Kasumi-1 (cell line): Measurements from ENCODE around the gene FDPS.
"Not testable (repeated sequence)": the region's sequence is repeated elsewhere in the genome, so short reads cannot be mapped to it uniquely, and the experiment has no call there.

Experiments used
- DNase-seq, 2 experiments: peaks; one replicate each; lab custom pipeline; 2025; lab: John Stamatoyannopoulos, UW

Gene FDPS

DNA sequence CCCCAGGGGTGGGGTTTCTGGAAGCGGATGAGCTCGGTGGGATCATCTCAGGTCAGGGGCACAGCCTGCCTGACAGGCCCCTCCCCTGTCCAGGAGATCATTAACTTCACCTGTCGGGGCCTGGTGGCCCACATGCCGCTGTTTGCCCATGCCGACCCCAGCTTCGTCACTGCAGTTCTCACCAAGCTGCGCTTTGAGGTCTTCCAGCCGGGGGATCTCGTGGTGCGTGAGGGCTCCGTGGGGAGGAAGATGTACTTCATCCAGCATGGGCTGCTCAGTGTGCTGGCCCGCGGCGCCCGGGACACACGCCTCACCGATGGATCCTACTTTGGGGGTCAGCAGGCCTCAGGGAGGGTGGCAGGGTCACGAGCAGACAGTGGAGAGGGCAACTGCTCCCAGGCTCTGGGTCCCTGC lies 23.0 kb upstream of the FDPS start:
- DNase-seq = no peak

DNA sequence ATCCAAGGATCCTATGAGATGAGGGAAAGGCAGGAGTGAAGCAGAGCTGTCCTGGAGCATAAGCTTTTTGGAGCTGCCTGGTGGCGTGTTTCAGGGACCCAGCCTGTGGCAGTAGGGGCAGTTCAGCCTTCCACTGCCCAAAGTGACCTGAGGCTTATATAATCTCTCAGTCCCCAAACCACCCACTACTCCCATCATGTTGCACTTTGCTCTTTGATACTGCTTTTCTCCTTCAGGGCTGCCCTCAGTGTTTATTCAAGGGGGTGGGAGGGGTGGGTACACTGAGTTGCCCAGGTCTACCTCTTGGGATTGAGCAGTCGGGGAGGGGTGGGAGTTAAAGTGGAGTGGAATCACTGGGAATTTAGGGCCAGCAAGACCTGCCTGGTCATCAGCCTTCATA lies 22.1 kb upstream of the FDPS start:
- no peak for DNase-seq

DNA sequence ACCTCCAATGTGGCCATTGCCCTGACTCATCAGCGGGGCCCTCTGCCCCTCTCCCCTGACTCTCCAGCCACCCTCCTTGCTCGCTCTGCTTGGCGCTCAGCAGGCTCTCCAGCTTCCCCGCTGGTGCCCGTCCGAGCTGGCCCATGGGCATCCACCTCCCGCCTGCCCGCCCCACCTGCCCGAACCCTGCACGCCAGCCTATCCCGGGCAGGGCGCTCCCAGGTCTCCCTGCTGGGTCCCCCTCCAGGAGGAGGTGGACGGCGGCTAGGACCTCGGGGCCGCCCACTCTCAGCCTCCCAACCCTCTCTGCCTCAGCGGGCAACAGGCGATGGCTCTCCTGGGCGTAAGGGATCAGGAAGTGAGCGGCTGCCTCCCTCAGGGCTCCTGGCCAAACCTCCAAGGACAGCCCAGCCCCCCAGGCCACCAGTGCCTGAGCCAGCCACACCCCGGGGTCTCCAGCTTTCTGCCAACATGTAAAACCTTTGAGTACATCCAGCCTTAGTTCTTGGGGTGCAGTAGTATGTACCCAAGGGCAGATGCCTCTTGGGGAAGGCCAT lies 20.6 kb upstream of the FDPS start:
- no peak for DNase-seq

DNA sequence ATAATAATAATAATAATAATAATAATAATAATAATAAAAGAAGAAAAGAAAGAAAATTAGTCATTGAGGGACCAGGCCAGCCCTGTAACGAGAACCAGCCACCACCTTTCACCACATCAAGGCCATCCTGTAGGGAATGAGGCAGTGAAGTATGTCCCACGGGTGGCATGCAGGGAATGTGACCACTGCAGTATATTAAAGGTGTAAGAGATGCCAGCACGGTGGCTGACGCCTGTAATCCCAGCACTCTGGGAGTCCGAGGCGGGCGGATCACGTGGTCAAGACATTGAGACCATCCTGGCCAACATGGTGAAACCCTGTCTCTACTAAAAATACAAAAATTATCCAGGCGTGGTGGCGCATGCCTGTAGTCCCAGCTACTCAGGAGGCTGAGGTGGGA lies 17.7 kb upstream of the FDPS start:
- not testable (repeated sequence) for DNase-seq

DNA sequence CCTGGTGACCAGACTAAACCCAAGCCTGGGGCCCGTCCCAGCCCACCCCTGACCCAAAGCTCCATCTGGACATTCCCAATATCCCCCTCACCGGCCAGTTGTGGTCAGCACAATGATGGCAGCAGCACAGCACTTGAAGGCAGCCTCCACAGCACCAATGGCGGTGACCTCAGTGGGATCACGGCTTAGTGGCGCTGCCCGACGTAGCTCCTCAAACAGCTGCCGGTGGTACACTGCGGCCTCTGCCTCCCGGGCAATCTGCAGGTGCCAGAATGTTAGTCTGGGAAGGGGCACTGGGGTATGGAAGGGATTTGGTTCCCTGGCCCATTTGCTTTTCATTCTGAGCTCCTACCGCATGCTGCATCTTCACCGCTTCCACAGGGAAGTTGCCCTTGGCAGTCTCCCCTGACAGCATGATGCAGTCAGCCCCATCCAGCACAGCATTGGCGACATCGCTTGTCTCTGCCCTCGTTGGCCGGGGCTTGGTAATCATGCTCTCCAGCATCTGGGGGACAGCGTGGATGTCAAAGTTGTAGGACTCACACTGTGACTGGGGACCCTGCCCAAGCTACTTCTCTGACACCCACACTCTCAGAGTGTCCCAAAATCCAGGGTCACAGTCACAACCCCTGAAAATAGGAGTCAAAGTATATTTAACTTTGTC lies 15.4 kb upstream of the FDPS start:
- no peak for DNase-seq

DNA sequence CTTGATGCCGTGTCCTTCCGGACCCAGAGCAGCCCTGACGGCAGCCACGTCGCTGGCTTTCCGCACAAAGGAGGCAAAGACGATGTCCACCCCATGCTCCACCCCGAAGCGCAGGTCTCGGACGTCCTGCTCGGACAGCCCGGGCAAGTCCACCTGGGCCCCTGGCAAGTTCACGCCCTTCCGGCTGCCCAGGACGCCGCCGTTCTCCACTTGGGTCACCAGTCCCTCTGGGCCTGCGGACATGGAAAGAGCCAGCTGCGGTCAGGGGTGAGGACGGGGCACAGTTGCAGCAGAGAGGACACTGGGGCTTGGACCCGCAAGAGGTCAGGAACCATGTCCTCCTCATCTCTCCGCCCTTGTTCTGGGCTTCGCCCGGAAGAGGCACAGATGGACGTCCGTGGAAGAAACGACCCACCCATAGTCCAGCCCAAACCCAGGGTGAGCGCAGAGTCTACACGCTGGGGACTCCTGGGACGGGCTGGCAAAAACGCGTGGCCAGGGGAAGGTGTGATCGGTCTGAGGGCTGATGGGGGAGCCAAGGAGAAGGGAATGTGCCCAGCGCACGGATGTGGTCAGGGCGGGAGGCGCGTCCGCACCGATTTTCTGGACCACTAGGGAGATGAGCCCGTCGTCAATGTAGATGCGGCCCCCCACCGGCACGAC lies 14.0 kb upstream of the FDPS start:
- DNase-seq = no peak

DNA sequence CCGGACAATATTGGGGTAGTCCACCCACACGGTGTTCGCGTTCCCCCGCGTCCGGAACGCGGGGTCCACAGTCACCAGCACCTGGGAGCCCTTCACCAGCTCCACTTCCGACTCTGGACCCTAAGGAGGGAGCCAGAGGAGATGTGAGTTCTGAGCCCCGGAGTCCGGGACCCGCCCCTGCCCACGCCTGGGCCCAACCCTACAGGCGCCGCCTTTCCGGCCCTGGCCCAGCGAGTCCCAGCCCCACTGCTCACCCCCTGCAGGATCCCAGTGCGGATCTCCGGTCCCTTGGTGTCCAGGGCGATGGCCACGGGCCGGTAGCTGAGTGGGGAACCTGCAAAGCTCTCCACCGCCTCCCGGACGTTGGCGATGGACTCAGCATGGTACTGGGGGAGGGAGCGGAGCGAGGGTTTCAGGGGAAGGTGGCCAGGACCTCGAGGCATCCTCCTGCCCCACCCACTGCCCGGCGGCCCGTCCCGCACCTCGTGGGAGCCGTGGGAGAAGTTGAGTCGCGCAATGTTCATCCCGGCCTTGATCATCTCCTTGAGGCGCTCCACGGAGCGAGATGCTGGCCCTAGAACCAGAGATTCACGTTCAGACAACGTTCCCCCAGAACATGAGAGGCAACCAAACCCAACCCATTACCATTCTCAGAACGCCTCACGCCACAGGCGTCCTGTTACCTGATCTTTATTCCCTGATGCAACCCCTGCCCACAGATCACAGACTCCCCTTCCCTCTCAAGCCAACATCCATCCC lies 13.3 kb upstream of the FDPS start:
- DNase-seq = no peak

DNA sequence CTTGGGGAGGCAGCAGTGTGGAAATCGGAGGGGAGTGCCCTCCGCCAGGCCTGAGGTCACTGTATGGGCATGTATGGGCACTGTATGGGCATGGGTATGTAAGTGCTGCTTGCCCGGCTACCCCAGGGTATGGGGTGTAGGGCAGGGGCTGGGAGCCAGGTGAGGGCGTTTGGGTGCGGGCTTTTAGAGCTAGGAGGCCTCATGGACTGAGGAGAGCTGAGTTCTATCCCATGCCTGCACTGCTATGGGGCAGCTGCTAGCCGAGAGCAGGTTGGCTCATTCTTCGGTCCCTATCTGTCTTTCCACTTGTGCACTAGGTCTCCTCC lies 12.8 kb upstream of the FDPS start:
- DNase-seq = no peak

DNA sequence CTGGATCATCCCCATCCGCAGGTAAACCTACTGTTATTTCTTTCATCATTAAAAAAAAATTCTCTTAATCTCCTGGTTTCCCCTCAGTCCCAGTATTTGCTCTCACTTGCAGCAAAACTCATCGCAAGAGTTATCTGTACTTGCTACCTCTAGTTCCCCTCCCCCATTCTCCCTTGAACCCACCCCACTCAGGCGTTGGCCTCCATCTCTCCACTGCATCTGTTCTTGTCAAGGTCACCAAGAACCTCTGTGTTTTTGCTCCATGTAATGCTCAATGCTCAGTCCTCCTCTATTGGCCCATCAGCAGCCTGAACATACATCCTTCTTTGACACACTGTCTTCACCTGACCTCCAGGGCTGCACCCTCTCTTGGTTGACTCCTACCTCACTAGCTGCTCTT lies 12.0 kb upstream of the FDPS start:
- DNase-seq = no peak

DNA sequence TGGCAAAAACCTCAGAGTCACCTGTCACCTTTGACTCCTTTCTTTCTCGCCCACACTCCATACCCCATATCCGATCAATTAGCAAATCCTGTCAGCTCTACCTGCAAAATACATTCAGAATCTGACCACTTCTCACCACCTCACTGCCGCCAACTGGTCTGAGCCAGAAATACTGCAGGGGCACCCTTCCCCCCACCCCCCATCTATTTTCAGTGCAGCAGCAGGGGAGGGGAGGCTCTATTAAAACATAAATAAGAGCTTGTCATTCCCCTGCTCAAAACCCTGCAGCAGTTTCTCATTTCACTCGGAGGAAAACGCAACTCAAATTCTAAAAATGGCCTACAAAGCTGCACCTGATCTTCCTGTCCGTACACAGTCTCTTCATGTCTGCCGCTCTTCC lies 11.3 kb upstream of the FDPS start:
- DNase-seq = no peak

DNA sequence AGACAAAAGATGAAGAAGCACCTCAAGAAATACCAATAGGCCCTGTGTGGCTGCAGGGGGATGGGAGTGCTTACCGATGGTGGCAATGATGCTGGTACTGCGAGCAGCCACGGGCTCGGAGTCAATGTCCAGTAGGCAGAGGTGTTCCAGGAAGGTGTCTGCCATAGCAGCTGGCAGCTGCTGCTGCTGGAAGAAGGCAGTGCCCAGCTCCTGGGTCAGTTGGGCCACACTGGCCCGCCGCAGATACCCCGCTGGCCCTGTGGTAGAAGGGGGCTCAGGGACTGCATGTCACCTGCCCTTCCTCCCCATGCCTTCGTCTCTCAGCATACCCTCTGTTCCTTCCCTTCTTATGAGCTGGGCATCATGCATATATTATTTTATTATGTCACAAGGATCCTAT lies 8.6 kb upstream of the FDPS start:
- DNase-seq = no peak

DNA sequence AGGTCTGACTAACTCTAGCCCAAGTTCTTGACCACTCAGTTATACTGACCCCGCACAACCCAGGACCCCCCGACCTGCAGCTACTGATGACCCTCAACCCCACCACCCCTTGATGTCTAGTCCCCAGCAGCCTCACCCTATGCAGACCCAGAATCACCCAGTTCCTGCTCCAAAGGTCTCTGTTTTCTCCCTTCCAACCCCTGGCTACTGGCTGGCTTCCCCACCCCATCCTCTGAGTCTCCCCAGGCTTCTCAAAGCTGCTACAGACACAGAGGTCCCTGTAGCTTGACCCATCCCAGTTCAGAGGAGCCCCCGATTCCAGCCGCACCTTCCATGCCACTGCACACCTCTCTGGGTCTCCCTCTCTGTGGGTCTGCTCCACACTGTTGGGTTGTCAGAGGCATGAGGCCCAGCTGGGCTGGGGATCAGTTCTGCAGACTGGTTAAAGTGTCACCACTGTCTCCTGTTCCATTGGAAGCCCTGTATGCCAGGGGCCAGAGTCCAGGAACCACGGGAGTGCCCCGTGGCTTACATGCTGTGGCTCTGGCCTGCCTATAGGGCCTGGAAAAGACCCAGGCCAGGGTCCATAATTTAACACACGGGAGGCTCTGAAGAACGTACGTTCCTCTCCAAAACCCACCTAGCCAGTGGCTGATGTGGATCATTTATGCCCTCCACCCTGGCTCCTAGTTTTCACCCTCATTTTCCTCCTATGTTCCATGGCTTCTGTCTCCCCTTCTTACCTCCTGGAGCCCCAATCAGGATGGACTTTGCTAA lies 7.9 kb upstream of the FDPS start:
- no peak for DNase-seq

DNA sequence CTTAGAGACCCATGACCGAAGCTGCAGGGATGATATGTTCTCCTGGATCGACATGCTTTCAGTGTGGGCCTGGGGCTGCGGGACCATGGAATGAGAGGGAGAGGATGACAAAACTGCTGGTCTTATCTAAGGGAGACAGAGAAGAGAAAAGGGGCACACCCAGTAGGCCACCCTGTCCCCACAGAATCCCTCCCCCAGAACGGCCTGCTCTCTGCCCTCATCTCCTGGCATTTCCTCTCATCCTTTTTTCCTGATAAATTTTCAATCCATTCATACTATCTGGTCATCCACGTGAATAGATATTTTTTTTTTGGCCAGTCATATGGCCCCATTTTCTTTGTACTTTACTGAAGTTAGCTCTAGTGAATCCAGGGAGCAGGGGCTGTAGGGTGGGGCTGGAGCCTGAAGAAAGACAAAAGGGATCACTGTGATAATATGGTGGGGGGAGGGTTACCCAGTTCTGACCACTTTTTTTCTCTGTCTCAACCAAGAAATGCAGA lies 7.3 kb upstream of the FDPS start, which contains the start of gene PKLR:
Gene PKLR, minus strand, starts transcription at position 97 of the 500 bp plus-strand sequence. Its CDS starts 43 bp downstream, at position 54.
- DNase-seq = no peak

DNA sequence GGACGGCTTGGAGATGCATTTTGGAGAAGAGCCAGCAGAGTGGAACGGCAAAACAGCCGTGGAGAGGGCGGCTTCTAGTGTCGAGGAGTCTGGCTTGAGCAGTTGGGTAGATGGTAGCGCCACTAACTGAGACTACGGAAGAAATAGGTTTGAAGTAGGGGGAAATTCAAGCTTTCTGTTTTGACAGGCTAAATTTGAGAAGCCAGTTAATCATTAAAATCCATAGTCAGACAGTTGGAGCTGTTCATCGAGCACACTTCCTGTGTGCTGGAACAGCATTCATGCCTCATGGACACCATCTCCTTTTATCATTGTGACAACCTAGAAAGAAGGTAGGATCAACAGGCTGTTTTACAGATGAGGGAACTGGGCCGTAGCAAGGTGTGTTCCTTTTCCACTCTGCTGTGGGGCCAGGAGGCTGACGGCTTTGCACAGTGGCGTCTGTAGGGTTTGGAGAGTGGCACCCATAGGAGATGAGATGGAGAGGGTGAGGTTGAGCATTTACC lies 4.1 kb upstream of the FDPS start:
- DNase-seq = no peak

DNA sequence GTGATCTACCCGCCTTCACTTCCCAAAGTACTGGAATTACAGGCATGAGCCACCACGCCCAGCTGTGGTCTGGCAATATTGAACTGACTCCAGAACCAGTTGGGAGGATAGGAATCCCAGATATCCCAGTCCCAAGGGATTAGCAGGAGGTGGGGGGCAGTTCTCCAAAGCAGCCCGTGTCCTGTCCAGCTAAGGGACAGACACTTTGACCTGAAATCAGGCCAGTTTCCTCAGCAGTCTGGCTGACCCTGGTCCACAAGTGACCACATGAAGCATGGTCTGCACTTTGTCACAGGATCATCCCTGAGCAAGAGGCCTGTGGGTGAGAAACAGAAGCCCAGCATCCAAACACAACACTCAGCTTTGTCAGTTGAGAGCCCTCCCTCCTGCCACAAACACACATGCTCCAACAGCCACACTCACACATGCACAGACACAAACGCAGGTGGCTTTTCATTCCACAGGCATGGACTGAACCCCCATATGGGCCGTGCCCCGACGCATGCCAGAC lies 2.7 kb upstream of the FDPS start:
- DNase-seq = no peak

DNA sequence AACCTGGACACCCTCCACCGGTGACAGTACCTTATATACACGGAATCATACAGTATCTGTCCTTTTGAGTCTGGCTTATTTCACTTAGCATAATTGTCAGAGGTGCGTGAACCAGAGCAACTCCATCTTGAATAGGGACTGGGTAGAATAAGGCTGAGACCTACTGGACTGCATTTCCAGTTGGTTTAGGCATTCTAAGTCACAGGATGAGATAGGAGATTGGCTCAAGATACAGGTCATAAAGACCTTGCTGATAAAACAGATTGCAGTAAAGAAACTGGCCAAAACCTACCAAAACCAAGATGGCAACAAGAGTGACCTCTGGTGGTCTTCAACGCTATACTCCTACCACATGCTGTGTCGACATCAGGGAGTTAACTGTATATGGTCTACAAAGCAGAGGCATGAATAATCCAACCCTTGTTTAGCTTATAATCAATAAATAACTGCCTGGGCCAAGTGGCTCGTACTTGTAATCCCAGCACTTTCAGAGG lies 1.4 kb upstream of the FDPS start:
- DNase-seq = peak; percentile 46 to 68

DNA sequence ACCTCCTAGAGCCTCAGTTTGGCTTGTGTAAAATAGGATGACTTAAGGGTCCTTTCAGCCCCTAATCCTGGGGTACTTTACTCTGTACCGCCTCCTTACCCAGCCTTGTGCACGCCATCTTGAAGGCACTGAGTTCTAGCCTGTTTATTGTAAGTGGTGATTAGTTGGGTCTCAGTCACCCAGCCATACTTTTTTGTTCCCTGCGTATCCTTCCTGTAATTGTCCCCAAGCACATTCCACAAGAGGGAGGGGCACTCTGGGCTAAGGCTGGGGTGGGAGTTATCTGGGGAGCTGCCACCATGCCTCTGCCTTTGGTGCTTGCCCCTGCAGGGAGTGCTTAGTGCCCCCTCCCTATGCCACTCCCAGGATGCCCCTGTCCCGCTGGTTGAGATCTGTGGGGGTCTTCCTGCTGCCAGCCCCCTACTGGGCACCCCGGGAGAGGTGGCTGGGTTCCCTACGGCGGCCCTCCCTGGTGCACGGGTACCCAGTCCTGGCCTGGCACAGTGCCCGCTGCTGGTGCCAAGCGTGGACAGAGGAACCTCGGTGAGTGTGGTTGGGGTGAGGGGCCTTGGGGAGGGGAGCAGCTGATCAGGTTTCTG lies 856 bp downstream of the FDPS start:
- DNase-seq = peak in 1 of 2 experiments; percentile 20

DNA sequence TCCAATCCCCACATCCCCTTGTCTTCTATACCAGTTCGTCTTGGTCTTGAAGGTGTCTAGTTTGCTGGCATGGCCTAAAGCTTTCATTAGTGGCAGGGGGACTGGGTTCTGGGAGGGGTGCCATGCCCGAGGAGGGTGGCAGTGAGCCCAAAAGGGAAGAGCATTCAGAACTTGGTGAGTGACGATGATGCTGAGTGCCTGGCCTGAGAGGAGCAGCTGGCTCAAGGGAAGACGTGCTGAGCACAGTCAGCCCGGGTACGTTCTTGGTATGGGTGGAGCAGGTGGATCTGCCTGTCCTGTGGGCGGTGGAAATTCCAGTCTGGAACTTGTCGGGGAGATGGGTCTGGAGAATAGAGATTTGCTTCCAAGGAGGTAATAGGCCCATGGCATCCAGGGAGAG lies 4.6 kb downstream of the FDPS start:
- DNase-seq = no peak

DNA sequence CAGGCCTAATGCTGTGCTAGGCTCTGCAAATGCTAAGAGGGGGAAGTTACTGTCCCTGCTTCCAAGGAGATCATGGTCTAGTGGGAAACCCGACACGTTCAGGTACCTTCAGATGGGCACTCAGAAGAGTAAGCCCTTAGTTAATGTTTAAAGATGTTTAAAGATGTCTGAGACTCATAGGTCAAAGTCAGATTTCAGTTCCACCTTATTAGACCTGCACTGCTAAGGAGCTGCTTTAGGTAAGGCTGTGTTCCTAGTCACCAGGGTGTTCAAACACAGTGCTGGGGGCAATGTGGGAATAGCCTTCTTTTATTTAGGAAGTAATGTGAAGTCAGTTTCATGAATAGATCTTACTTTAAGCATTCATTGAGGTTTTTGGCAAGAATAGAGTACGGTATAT lies 8.3 kb downstream of the FDPS start:
- no peak for DNase-seq

DNA sequence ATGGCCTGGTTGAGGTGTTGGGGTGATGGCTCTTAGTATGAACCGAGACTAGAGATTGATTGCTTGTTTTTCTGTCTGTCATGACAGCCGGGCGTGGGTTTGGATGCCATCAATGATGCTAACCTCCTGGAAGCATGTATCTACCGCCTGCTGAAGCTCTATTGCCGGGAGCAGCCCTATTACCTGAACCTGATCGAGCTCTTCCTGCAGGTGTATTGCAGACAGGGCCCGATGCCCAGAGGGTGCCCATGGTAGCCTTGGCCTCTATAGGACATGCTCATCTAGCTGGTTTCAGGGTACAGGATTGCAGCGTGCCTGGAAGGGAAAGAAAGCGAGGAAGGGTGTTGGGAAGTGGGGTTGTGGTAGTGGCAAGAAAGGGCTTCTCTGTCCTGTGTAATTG lies 9.4 kb downstream of the FDPS start:
- no peak for DNase-seq

DNA sequence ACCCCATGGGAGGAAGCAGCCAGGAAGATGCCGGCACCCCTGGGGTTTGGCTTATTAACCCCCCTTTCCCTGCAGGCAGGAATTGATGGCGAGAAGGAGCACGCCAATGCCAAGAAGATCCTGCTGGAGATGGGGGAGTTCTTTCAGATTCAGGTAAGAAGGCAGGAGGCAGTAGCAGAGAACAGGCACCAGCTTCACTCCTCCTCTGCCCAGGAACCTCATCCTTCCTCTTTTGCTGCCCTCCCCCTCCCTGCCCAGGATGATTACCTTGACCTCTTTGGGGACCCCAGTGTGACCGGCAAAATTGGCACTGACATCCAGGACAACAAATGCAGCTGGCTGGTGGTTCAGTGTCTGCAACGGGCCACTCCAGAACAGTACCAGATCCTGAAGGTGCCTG lies 10.9 kb downstream of the FDPS start:
- DNase-seq = no peak
